Measurements from ENCODE around the gene GYPC.

- TF ChIP-seq EP300 (IDR thresholded peaks at IDR 0.05): no peak
- TF ChIP-seq POLR2A (IDR thresholded peaks at IDR 0.05): no peak
Observed at GRCh38 chr2:126635736-126636135, 20.2 kb upstream of the GYPC start.
